MM.1S (cell line): ENCODE measurements around the gene DNAH5.

ENCODE experiments used
- DNase-seq: peaks from one replicate; pipeline ENCODE4 v3.0.0-alpha.2; 2015
- H2AFZ ChIP-seq: fragments of 300-600 bp; sonication (generic); 2 replicates; pipeline ENCODE4 v1.6.0; 2016; ENCODE audit warnings: antibody characterized with exemption, low read length
- H3F3A ChIP-seq: fragments of 300-600 bp; sonication (generic); 2 replicates; pipeline ENCODE4 v1.6.1; 2016; ENCODE audit warnings: mild to moderate bottlenecking, antibody characterized with exemption, low read length, moderate library complexity, mixed read lengths; ENCODE audit not compliant: insufficient read depth
- H3K27ac ChIP-seq: fragments of 300-600 bp; sonication (generic); 2 replicates; pipeline ENCODE4 v1.5.1; 2016; ENCODE audit warnings: mild to moderate bottlenecking, low read length
- H3K27me3 ChIP-seq: fragments of 300-600 bp; sonication (generic); replicated peaks from 2 replicates; pipeline ENCODE4 v1.6.0; 2016; ENCODE audit warnings: low read length; ENCODE audit not compliant: insufficient read depth
- H3K36me3 ChIP-seq: fragments of 300-600 bp; sonication (generic); replicated peaks from 2 replicates; pipeline ENCODE4 v1.6.1; 2016; ENCODE audit warnings: mild to moderate bottlenecking, low read length, mixed read lengths; ENCODE audit not compliant: insufficient read depth
- H3K4me1 ChIP-seq: fragments of 300-600 bp; sonication (generic); 2 replicates; pipeline ENCODE4 v1.6.1; 2016; ENCODE audit warnings: low read length, mixed read lengths
- H3K4me2 ChIP-seq: fragments of 300-600 bp; sonication (generic); 2 replicates; pipeline ENCODE4 v1.6.0; 2016; ENCODE audit warnings: low read depth, low read length
- H3K4me3 ChIP-seq: fragments of 300-600 bp; sonication (generic); 2 replicates; pipeline ENCODE4 v1.5.1; 2016; ENCODE audit warnings: low read length, mixed read lengths
- H3K79me2 ChIP-seq: fragments of 300-600 bp; sonication (generic); 2 replicates; pipeline ENCODE4 v1.6.1; 2016; ENCODE audit warnings: mixed run types, low read length, mixed read lengths
- H3K9ac ChIP-seq: fragments of 300-600 bp; sonication (generic); 2 replicates; pipeline ENCODE4 v1.6.1; 2016; ENCODE audit warnings: low read length, mixed read lengths
- H3K9me2 ChIP-seq: fragments of 300-600 bp; sonication (generic); replicated peaks from 2 replicates; pipeline ENCODE4 v1.6.1; 2016; ENCODE audit warnings: mild to moderate bottlenecking, low read length, mixed read lengths; ENCODE audit not compliant: insufficient read depth
- H3K9me3 ChIP-seq: fragments of 300-600 bp; sonication (generic); replicated peaks from 2 replicates; pipeline ENCODE4 v1.6.1; 2016; ENCODE audit warnings: mild to moderate bottlenecking, low read length, mixed read lengths; ENCODE audit not compliant: insufficient read depth
- H4K20me1 ChIP-seq: fragments of 300-600 bp; sonication (generic); 2 replicates; pipeline ENCODE4 v1.6.1; 2016; ENCODE audit warnings: mild to moderate bottlenecking, low read length, moderate library complexity, mixed read lengths; ENCODE audit not compliant: insufficient read depth
- CTCF ChIP-seq: fragments of 300-600 bp; sonication (generic); IDR thresholded peaks from 2 replicates; pipeline ENCODE4 v1.5.1; 2016; ENCODE audit warnings: antibody characterized with exemption, low read length, mixed read lengths
- EZH2 ChIP-seq: fragments of 300-600 bp; sonication (generic); optimal IDR thresholded peaks from 2 replicates; pipeline ENCODE3; 2017; ENCODE audit warnings: low read depth, mild to moderate bottlenecking, antibody characterized with exemption, low read length, mixed read lengths
- EZH2phosphoT487 ChIP-seq: fragments of 300-600 bp; sonication (generic); IDR thresholded peaks from 2 replicates; pipeline ENCODE4 v1.6.1; 2018; ENCODE audit warnings: antibody characterized with exemption, low read length

DNAH5 gene

GRCh38 chr5:13975246-13975645, 30.8 kb upstream of the DNAH5 start:
- TF ChIP-seq CTCF = no peak
- TF ChIP-seq EZH2phosphoT487 = no peak
- TF ChIP-seq EZH2 = no peak
- H3K9me3 ChIP-seq = no peaks in the 10 kb centered on the region
- DNase-seq = no peak
- H3K9ac ChIP-seq = no peak overlapping the region
- no peaks in the 10 kb centered on the region for H3K27me3 ChIP-seq
- H3K9me2 ChIP-seq = no peaks in the 10 kb centered on the region
- H3K36me3 ChIP-seq = no peaks in the 10 kb centered on the region
- no peak overlapping the region for H2AFZ ChIP-seq
- H4K20me1 ChIP-seq = no peaks in the 10 kb centered on the region
- H3F3A ChIP-seq = no peaks in the 10 kb centered on the region
- no peak overlapping the region for H3K27ac ChIP-seq
- no peak overlapping the region for H3K4me3 ChIP-seq
- no peak overlapping the region for H3K4me2 ChIP-seq
- H3K79me2 ChIP-seq = no peaks in the 10 kb centered on the region
- H3K4me1 ChIP-seq = no peaks in the 10 kb centered on the region

GRCh38 chr5:13973724-13974123, 29.2 kb upstream of the DNAH5 start:
- no peak overlapping the region for H3K9ac ChIP-seq
- no peak overlapping the region for H2AFZ ChIP-seq
- no peaks in the 10 kb centered on the region for H3K36me3 ChIP-seq
- H3K9me2 ChIP-seq = no peaks in the 10 kb centered on the region
- no peaks in the 10 kb centered on the region for H4K20me1 ChIP-seq
- H3F3A ChIP-seq = no peaks in the 10 kb centered on the region
- H3K4me2 ChIP-seq = no peak overlapping the region
- TF ChIP-seq EZH2 (no peak), EZH2phosphoT487 (no peak), CTCF (no peak)
- no peaks in the 10 kb centered on the region for H3K9me3 ChIP-seq
- no peaks in the 10 kb centered on the region for H3K4me1 ChIP-seq
- H3K79me2 ChIP-seq = no peaks in the 10 kb centered on the region
- H3K27me3 ChIP-seq = no peaks in the 10 kb centered on the region
- DNase-seq = no peak
- no peak overlapping the region for H3K4me3 ChIP-seq
- no peak overlapping the region for H3K27ac ChIP-seq

GRCh38 chr5:13972029-13972428, 27.5 kb upstream of the DNAH5 start:
- H4K20me1 ChIP-seq = no peaks in the 10 kb centered on the region
- no peak overlapping the region for H3K9ac ChIP-seq
- TF ChIP-seq EZH2 = no peak
- TF ChIP-seq CTCF = no peak
- no peaks in the 10 kb centered on the region for H3K9me2 ChIP-seq
- H3K4me2 ChIP-seq = no peak overlapping the region
- no peaks in the 10 kb centered on the region for H3K79me2 ChIP-seq
- H3K27me3 ChIP-seq = no peaks in the 10 kb centered on the region
- H3K9me3 ChIP-seq = no peaks in the 10 kb centered on the region
- H3K4me1 ChIP-seq = no peaks in the 10 kb centered on the region
- H3K27ac ChIP-seq = no peak overlapping the region
- no peaks in the 10 kb centered on the region for H3F3A ChIP-seq
- H3K4me3 ChIP-seq = no peak overlapping the region
- no peaks in the 10 kb centered on the region for H3K36me3 ChIP-seq
- H2AFZ ChIP-seq = no peak overlapping the region
- no peak for DNase-seq
